ENCODE results near the gene GPR55.

- TF ChIP-seq EZH2 (IDR thresholded peaks at IDR 0.05; ENCODE audit: low read depth) (no peak), CTCF (conservative IDR thresholded peaks at IDR 0.05) (no peak)
Observed at GRCh38 chr2:230924092-230924469, 961 bp downstream of the GPR55 start.

Data from PC-9 (cell line).